GM12874 (cell line): ENCODE results near the gene RAB31.

Experiments used
- CTCF ChIP-seq: IDR thresholded peaks from 2 replicates; pipeline ENCODE4 v1.5.1; 2011; ENCODE audit warnings: low read depth, mild to moderate bottlenecking, control low read depth, low read length, moderate library complexity; ENCODE audit not compliant: insufficient read depth

Gene RAB31

GRCh38 chr18:9685615-9685890, 22.5 kb upstream of the RAB31 start:
- no peak for TF ChIP-seq CTCF

GRCh38 chr18:9688036-9688741, 19.9 kb upstream of the RAB31 start:
- TF ChIP-seq CTCF: no peak

- TF ChIP-seq CTCF: no peak
Observed at GRCh38 chr18:9689253-9689652, 18.8 kb upstream of the RAB31 start.

GRCh38 chr18:9690418-9691188, 17.5 kb upstream of the RAB31 start:
- TF ChIP-seq CTCF: no peak

GRCh38 chr18:9691235-9691634, 16.9 kb upstream of the RAB31 start:
- no peak for TF ChIP-seq CTCF

GRCh38 chr18:9694174-9694573, 13.9 kb upstream of the RAB31 start:
- no peak for TF ChIP-seq CTCF

GRCh38 chr18:9694952-9695495, 13.1 kb upstream of the RAB31 start:
- no peak for TF ChIP-seq CTCF
